ENCODE measurements around the gene CCIN.
"Not testable (repeated sequence)": the region's sequence is repeated elsewhere in the genome, so short reads cannot be mapped to it uniquely, and the experiment has no call there.

Gene CCIN

DNA sequence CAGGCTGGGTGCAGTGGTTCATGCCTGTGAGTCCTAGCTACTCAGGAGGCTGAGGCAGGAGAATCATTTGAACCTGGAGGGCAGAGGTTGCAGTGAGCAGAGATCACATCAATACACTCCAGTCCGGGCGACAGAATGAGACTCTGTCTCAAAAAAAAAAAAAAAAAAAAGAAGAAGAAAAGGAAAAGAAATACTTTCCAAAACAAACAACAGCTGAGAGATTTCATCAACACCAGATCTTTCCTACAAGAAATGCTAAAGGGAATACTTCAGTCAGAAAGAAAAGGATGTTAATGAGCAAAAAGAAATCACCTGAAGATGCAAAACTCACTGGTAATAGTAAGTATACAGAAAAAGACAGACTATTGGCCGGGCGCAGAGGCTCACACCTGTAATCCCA lies 8.4 kb downstream of the CCIN start:
- no peak for DNase-seq (ENCODE audit: extremely low read depth, low read depth)
- TF ChIP-seq, protein P1, sequence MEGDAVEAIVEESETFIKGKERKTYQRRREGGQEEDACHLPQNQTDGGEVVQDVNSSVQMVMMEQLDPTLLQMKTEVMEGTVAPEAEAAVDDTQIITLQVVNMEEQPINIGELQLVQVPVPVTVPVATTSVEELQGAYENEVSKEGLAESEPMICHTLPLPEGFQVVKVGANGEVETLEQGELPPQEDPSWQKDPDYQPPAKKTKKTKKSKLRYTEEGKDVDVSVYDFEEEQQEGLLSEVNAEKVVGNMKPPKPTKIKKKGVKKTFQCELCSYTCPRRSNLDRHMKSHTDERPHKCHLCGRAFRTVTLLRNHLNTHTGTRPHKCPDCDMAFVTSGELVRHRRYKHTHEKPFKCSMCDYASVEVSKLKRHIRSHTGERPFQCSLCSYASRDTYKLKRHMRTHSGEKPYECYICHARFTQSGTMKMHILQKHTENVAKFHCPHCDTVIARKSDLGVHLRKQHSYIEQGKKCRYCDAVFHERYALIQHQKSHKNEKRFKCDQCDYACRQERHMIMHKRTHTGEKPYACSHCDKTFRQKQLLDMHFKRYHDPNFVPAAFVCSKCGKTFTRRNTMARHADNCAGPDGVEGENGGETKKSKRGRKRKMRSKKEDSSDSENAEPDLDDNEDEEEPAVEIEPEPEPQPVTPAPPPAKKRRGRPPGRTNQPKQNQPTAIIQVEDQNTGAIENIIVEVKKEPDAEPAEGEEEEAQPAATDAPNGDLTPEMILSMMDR (IDR thresholded peaks at IDR 0.05; ENCODE audit: low read depth, low read length) = no peak

DNA sequence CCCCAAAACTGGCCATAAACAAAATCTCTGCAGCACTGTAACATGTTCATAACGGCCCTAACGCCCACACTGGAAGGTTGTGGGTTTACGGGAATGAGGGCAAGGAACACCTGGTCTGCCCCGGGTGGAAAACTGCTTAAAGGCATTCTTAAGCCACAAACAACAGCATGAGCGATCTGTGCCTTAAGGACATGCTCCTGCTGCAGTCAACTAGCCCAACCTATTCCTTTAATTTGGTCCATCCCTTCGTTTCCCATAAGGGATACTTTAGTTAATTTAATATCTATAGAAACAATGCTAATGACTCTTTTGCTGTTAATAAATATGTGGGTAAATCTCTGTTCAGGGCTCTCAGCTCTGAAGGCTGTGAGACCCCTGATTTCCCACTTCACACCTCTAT lies 11.1 kb downstream of the CCIN start:
- not testable (repeated sequence) for DNase-seq (ENCODE audit: extremely low read depth, low read depth)

DNA sequence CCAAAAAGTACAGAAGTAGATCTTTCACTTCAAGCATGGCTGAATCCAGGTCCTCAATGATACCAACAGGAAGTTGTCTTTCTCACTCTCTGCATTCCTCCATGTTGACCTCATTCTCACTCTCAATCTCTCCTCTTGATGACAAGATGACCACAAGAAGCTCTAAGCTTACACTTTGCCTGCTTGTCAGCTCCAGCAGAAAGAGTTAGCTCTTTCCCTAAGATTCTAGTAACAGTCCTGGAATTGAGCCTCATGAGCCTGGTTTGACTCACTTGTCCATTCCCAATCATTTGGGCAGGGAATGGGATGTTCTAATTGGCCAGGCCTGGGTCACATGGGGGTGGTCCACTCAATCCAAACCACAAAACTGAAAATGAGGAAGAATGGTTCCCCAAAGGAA lies 18.2 kb downstream of the CCIN start:
- DNase-seq (ENCODE audit: extremely low read depth, low read depth) = no peak
- TF ChIP-seq, protein P1 (IDR thresholded peaks at IDR 0.05; ENCODE audit: low read depth, low read length) = no peak

DNA sequence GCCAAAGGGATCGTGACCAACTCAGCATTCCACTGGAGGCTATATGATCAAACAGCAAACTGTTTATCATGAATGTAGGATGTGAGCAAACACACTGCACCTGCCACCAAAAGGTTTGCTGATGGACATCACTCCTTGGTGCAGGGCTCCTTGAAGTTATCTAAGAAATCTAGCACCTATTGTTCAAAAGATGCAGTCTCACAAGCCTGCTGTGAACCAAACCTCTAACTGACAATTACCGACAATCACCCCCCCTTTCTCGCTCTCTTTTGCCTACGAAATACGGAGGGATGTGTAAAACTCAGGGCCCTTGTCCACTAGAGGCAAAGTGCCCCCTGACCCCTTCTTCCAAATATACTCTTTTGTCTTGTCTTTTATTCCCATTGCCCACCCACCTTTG lies 19.0 kb downstream of the CCIN start:
- TF ChIP-seq, protein P1 (IDR thresholded peaks at IDR 0.05; ENCODE audit: low read depth, low read length) = no peak

DNA sequence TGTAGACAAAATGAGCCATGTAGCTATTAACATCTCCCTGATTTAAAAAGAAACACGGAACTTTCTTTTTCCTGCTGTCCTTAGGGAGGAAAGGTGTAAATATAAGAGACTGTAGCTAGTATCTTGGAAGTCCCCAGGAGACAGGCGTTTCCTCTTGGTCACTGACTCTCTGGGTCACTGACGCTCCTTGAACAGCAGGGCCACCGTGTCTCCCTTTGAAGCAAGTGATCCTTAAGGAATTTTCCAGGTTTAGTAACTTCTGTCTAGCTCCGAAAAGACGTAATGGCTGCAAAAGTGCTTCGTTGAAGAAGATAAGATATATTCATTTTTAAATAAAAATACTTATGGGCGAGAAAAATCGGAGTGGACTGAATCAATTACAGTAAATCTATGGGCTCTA lies 20.8 kb downstream of the CCIN start:
- TF ChIP-seq, protein P1 (IDR thresholded peaks at IDR 0.05; ENCODE audit: low read depth, low read length) = no peak
- no peak for DNase-seq (ENCODE audit: extremely low read depth, low read depth)

More for the DNA sequence above, 19.0 kb downstream of the CCIN start:
- no peak for DNase-seq (ENCODE audit: extremely low read depth, low read depth)

DNA sequence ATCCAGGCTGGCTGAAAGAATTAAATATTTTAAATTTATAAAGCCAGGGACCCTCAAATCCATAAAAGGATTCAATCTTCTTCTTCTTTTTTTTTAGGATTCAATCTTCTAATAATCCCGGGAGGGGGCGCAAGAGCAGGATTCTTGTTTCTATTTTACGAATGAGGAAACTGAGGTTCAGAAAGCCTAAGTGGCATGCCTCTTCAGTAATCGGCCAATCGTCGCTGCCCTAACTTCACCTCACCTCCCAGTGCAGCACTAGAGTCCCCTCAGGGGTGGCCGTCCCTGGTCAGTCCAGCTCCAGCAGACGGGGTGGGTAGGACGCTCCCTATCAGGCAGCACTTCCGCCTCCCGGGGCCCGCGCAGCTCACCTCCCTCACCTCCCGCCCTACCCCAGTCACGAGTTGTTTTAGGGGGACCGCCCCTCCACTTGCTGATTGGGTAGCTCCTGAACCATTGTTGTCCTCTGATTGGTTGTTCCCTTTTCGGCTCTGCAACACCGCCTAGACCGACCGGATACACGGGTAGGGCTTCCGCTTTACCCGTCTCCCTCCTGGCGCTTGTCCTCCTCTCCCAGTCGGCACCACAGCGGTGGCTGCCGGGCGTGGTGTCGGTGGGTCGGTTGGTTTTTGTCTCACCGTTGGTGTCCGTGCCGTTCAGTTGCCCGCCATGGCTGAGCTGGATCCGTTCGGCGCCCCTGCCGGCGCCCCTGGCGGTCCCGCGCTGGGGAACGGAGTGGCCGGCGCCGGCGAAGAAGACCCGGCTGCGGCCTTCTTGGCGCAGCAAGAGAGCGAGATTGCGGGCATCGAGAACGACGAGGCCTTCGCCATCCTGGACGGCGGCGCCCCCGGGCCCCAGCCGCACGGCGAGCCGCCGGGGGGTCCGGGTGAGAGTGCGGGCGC lies 21.5 kb downstream of the CCIN start, which contains the start of gene CLTA:
CLTA (plus strand) TSS at position 534 of the 902 bp plus-strand sequence; CDS start at position 670, 136 bp downstream.
- DNase-seq (ENCODE audit: extremely low read depth, low read depth) = peak; percentile 94
- TF ChIP-seq, protein P1 (IDR thresholded peaks at IDR 0.05; ENCODE audit: low read depth, low read length) = peak; percentile 64

DNA sequence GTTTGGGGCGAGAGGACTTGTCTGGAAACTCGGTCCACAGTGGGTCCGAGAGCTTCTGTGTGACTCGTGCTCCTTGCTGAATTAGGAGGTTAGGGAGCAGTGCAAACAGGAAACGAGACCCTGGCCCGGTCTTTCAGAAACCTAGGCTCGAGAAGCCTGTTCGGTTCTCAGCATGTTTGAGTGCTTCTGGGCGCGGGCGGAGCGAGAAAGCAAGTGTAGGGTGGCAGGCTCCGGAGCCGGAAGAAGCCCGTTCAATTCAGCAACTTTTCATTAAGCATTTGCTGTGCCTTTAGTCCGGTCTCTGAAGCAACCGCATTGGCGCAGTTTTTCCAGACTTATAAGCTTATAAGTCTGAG lies 22.1 kb downstream of the CCIN start:
- TF ChIP-seq, protein P1 (IDR thresholded peaks at IDR 0.05; ENCODE audit: low read depth, low read length) = no peak
- DNase-seq (ENCODE audit: extremely low read depth, low read depth) = no peak
